ENCODE measurements around the gene KPNA1. TPM values are rescaled to one million over a fixed set of nuclear protein-coding genes. Genes with fewer than 3 reads are reported as not detected.

Gene KPNA1
- total RNA-seq, 2 donors from 2014 or later: 20.2 to 28.7 TPM

DNA sequence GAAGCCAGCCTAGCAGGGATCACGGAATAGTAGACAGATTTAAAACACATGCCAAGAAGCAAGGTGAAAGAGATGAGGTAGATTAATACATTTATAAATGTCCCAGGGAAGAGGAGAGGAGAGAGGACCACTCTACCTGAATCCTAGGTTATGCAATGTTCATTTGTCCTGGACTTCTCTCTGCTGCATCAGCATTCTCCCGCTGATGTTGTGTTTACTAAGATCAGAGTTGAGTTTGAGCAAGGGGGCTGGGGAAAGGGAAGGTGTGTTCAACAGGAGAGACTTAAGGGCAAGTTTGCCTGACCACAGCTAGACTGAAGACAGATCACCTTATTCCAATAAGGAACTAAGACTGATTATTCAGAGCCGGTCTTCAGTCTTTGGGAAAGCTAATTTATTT is 1.1 kb upstream of the KPNA1 start:
- WGBS, 2 donors: 85 to 86% methylated on average over 3 of the region's 3 CpGs
- no peak for DNase-seq
- Histone ChIP-seq H3K4me3 (no peak overlapping the region), H3K27ac (no peak overlapping the region), H3K9me3 (no peaks in the 10 kb centered on the region), H3K4me1 (peaks cover 34% of the 10 kb centered on the region), H3K27me3 (no peaks in the 10 kb centered on the region), H3K36me3 (replicated peaks in 1 of 2; ENCODE audit: insufficient read depth in 1 of 2, low read depth in 2 of 2) (no peaks in the 10 kb centered on the region)
- no peak for ATAC-seq
- TF ChIP-seq, protein P1, sequence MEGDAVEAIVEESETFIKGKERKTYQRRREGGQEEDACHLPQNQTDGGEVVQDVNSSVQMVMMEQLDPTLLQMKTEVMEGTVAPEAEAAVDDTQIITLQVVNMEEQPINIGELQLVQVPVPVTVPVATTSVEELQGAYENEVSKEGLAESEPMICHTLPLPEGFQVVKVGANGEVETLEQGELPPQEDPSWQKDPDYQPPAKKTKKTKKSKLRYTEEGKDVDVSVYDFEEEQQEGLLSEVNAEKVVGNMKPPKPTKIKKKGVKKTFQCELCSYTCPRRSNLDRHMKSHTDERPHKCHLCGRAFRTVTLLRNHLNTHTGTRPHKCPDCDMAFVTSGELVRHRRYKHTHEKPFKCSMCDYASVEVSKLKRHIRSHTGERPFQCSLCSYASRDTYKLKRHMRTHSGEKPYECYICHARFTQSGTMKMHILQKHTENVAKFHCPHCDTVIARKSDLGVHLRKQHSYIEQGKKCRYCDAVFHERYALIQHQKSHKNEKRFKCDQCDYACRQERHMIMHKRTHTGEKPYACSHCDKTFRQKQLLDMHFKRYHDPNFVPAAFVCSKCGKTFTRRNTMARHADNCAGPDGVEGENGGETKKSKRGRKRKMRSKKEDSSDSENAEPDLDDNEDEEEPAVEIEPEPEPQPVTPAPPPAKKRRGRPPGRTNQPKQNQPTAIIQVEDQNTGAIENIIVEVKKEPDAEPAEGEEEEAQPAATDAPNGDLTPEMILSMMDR (IDR thresholded peaks at IDR 0.05): no peak
- intact Hi-C loops (cut with DNase I): no loop called here

DNA sequence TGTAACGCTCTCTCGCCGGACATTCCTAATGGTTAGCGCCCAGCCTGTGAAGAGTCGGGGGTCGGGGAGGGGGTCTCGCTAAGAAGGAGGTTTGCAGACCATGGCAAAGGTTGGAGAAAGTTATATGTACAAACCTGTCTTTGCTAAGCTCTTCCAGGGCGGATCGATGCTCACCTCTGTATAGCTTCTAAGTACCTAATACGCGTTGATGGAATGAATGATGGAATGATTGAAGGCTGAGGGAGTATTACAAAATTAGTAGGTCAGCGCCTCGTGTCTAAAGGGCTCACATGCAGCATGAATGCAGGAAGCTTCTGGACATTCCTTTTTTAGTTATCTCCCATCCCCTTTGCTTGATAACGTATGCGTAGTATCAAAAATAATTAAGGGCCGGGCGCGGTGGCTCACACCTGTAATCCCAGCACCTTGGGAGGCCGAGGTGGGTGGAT is 305 bp upstream of the KPNA1 start:
- H3K4me1 ChIP-seq: peaks cover 37% of the 10 kb centered on the region
- WGBS, 2 donors: 31 to 40% methylated on average over 16 to 19 of the region's 19 CpGs
- ATAC-seq: no peak
- H3K27ac ChIP-seq: peak overlapping the region in 3 of 4 donors; percentile 95 to 97 (median 97)
- no peak for DNase-seq
- intact Hi-C loops (cut with DNase I): no loop called here
- no peaks in the 10 kb centered on the region for H3K27me3 ChIP-seq
- H3K4me3 ChIP-seq: peak overlapping the region in 1 of 2 donors; percentile 93
- no peaks in the 10 kb centered on the region for H3K36me3 ChIP-seq (replicated peaks in 1 of 2; ENCODE audit: insufficient read depth in 1 of 2, low read depth in 2 of 2)
- TF ChIP-seq, protein P1 (IDR thresholded peaks at IDR 0.05): no peak
- no peak for TF ChIP-seq POLR2A (IDR thresholded peaks at IDR 0.05)
- H3K9me3 ChIP-seq: no peaks in the 10 kb centered on the region

DNA sequence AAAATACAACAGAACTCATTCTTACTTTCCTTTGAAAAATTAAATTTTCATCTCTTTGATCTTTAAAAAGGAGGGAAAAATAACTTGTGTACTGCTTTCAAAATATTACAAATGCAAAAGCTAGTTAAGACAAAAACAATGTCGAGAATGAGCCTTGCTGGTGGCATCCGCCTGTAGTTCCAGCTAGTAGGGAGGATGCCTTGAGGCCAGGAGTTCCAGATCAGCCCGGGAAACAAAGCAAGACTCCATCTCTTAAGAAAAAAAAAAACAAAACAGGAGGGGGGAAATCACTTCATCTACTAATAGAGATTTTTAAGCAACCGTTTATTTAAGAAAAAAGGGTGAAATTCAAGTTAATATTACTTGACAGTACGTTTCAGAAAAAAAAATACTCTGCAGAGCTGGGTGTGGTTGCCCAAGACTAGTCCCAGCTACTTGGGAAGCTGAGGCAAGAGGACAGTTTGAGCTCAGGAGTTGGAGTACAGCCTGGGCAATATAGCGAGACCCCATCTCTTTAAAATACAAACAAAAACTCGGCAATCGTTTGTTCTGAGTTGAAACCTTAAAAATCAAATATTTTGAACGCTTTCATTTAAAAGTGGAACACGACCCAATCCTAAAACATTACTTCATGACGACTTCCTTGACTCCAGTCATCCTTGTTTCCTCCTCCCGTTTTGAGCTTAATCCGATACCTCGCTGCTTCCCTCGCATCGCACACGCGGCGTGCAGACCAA is 1.2 kb downstream of the KPNA1 start:
- intact Hi-C loops (cut with DNase I): no loop called here

DNA sequence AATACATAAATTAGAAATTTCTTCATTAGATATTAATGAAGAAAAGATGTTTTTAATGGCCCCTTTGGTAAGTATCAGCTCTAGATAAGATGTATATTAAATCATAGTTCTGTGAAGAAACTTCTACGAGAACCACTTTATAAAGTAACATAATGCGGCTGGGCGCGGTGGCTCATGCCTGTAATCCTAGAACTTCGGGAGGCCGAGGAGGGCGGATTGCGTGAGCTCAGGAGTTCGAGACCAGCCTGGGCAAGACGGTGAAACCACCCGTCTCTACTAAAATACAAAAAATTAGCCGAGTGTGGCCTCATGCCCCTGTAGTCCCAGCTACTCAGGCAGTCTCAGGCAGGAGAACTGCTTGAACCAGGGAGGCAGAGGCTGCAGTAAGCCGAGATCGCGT is 2.5 kb downstream of the KPNA1 start:
- H3K9me3 ChIP-seq: no peaks in the 10 kb centered on the region
- H3K4me3 ChIP-seq: no peak overlapping the region
- ATAC-seq (no peak), DNase-seq (no peak)
- peaks cover 52% of the 10 kb centered on the region for H3K4me1 ChIP-seq
- no peaks in the 10 kb centered on the region for H3K27me3 ChIP-seq
- no peak overlapping the region for H3K27ac ChIP-seq
- intact Hi-C loops (cut with DNase I): no loop called here
- no peaks in the 10 kb centered on the region for H3K36me3 ChIP-seq (replicated peaks in 1 of 2; ENCODE audit: insufficient read depth in 1 of 2, low read depth in 2 of 2)
- WGBS, 2 donors: 92% methylated on average over 15 of the region's 15 CpGs
- TF ChIP-seq, protein P1 (IDR thresholded peaks at IDR 0.05): no peak
- no peak for TF ChIP-seq POLR2A (IDR thresholded peaks at IDR 0.05)

More for the DNA sequence above, 1.2 kb downstream of the KPNA1 start:
- Histone ChIP-seq H3K36me3 (replicated peaks in 1 of 2; ENCODE audit: insufficient read depth in 1 of 2, low read depth in 2 of 2) (no peaks in the 10 kb centered on the region), H3K4me3 (peak overlapping the region; percentile 92 to 93), H3K27ac (peak overlapping the region; percentile 87 to 97 (median 96)), H3K4me1 (peaks cover 48% of the 10 kb centered on the region), H3K9me3 (no peaks in the 10 kb centered on the region), H3K27me3 (no peaks in the 10 kb centered on the region)
- 7 to 8% methylated on average over 19 of the region's 19 CpGs for WGBS, 2 donors
- TF ChIP-seq POLR2A (IDR thresholded peaks at IDR 0.05): no peak
- TF ChIP-seq, protein P1 (IDR thresholded peaks at IDR 0.05): no peak
- no peak for DNase-seq
- no peak for ATAC-seq
